ENCODE results near the gene CEP83.

CEP83 gene

GRCh38 chr12:94284859-94285258 lies 174.8 kb downstream of the CEP83 start:
- TF ChIP-seq CTCF (IDR thresholded peaks at IDR 0.05; ENCODE audit: low read depth, low read length, missing control alignments), result no peak
- DNase-seq (ENCODE audit: low read depth), result no peak
- no peak overlapping the region for H3K4me3 ChIP-seq (ENCODE audit: low read depth, low read length)

GRCh38 chr12:94284046-94284445 lies 175.6 kb downstream of the CEP83 start:
- DNase-seq (ENCODE audit: low read depth), result no peak
- H3K4me3 ChIP-seq (ENCODE audit: low read depth, low read length), result no peak overlapping the region
- no peak for TF ChIP-seq CTCF (IDR thresholded peaks at IDR 0.05; ENCODE audit: low read depth, low read length, missing control alignments)

- no peak for TF ChIP-seq CTCF (IDR thresholded peaks at IDR 0.05; ENCODE audit: low read depth, low read length, missing control alignments)
- no peak overlapping the region for H3K4me3 ChIP-seq (ENCODE audit: low read depth, low read length)
- DNase-seq (ENCODE audit: low read depth), result no peak
Measured at GRCh38 chr12:94282675-94283074, 177.0 kb downstream of the CEP83 start.

GRCh38 chr12:94280063-94280462 lies 179.6 kb downstream of the CEP83 start:
- DNase-seq (ENCODE audit: low read depth), result no peak

GRCh38 chr12:94277426-94278000 lies 182.2 kb downstream of the CEP83 start:
- TF ChIP-seq CTCF (IDR thresholded peaks at IDR 0.05; ENCODE audit: low read depth, low read length, missing control alignments), result no peak
- DNase-seq (ENCODE audit: low read depth), result no peak

More at GRCh38 chr12:94280063-94280462, 179.6 kb downstream of the CEP83 start:
- no peak overlapping the region for H3K4me3 ChIP-seq (ENCODE audit: low read depth, low read length)
- no peak for TF ChIP-seq CTCF (IDR thresholded peaks at IDR 0.05; ENCODE audit: low read depth, low read length, missing control alignments)

GRCh38 chr12:94276725-94277124 lies 182.9 kb downstream of the CEP83 start:
- H3K4me3 ChIP-seq (ENCODE audit: low read depth, low read length), result no peak overlapping the region
- DNase-seq (ENCODE audit: low read depth), result no peak
- no peak for TF ChIP-seq CTCF (IDR thresholded peaks at IDR 0.05; ENCODE audit: low read depth, low read length, missing control alignments)

More at GRCh38 chr12:94277426-94278000, 182.2 kb downstream of the CEP83 start:
- no peak overlapping the region for H3K4me3 ChIP-seq (ENCODE audit: low read depth, low read length)

- no peak for DNase-seq (ENCODE audit: low read depth)
- H3K4me3 ChIP-seq (ENCODE audit: low read depth, low read length), result no peak overlapping the region
- no peak for TF ChIP-seq CTCF (IDR thresholded peaks at IDR 0.05; ENCODE audit: low read depth, low read length, missing control alignments)
Measured at GRCh38 chr12:94273272-94273671, 186.4 kb downstream of the CEP83 start.
